Spleen (tissue), 7 donors: ENCODE data around the gene NSL1.
"Not testable (repeated sequence)": the region's sequence is repeated elsewhere in the genome, so short reads cannot be mapped to it uniquely, and the experiment has no call there.

Experiments used
- CTCF ChIP-seq, 11 experiments: fragments of 200-600 bp in 7 of 11; fragments of 450-650 bp in 4 of 11; sonication (generic) in 4 of 11; IDR thresholded peaks in 8 of 11; conservative IDR thresholded peaks in 3 of 11; 1 replicate in 7 of 11; 2 replicates in 4 of 11; pipeline versions ENCODE4 v1.4.0 to v1.8.0; 2016 to 2021; ENCODE audit warnings: antibody characterized with exemption in 11 of 11, inconsistent platforms in 4 of 11, mild to moderate bottlenecking in 1 of 11
- POLR2A ChIP-seq, 3 donors: fragments of 450-650 bp; IDR thresholded peaks; one replicate each; pipeline ENCODE4 v1.5.1; 2017; ENCODE audit warnings: antibody characterized with exemption in 3 of 3, mild to moderate bottlenecking in 1 of 3
- POLR2AphosphoS5 ChIP-seq, 3 donors: sonication (generic); formaldehyde crosslinking; IDR thresholded peaks; one replicate each; pipeline ENCODE4 v1.5.1; 2017; ENCODE audit warnings: antibody characterized with exemption in 3 of 3
- donor health status: DM: no; HTN: no; CAD: no; lungs with moderate emphysema.
- donor health status: DM: no; HTN: no; CAD: no.
- donor health status: DM: no; HTN: no; CAD: no.

- TF ChIP-seq CTCF (IDR thresholded peaks at IDR 0.05 in 8 of 11, conservative IDR thresholded peaks at IDR 0.05 in 3 of 11); POLR2AphosphoS5 (IDR thresholded peaks at IDR 0.05); POLR2A (IDR thresholded peaks at IDR 0.05): not testable (repeated sequence)
These were observed 12.5 kb downstream of the NSL1 start for GRCh38 chr1:212779086-212779485.
